Thyroid gland (tissue), 4 donors: ENCODE measurements around the gene MON2. TPM values are rescaled to one million over a fixed set of nuclear protein-coding genes. Genes with fewer than 3 reads are reported as not detected.

Experiments used
- DNase-seq, 2 donors: peaks; one replicate each; pipeline ENCODE4 v3.0.0-alpha.2; 2019
- H3K27ac ChIP-seq, 3 donors: fragments of 200-600 bp; sonication (generic); 1 replicate in 2 of 3; 2 replicates in 1 of 3; pipeline ENCODE4 v1.5.1; 2016 to 2019; ENCODE audit warnings: mild to moderate bottlenecking in 1 of 3, moderate library complexity in 1 of 3
- H3K27me3 ChIP-seq: fragments of 200-600 bp; sonication (generic); one replicate; pipeline ENCODE4 v1.5.1; 2019
- H3K36me3 ChIP-seq, 2 donors: fragments of 200-600 bp; sonication (generic); one replicate each; pipeline ENCODE4 v1.5.1; 2016 to 2019
- H3K4me1 ChIP-seq, 2 donors: fragments of 200-600 bp; sonication (generic); one replicate each; pipeline ENCODE4 v1.5.1; 2017 to 2019
- H3K4me3 ChIP-seq, 3 donors: fragments of 200-600 bp; sonication (generic); replicated peaks in 1 of 3; 1 replicate in 2 of 3; 2 replicates in 1 of 3; pipeline ENCODE4 v1.5.1; 2016; ENCODE audit warnings: mild to moderate bottlenecking in 1 of 3
- H3K9me3 ChIP-seq: fragments of 200-600 bp; sonication (generic); one replicate; pipeline ENCODE4 v1.5.1; 2017
- CTCF ChIP-seq, 6 experiments: fragments of 200-600 bp in 3 of 6; fragments of 450-650 bp in 3 of 6; sonication (generic) in 3 of 6; IDR thresholded peaks; one replicate each; pipeline ENCODE4 v1.5.1; 2016 to 2019; ENCODE audit warnings: antibody characterized with exemption in 6 of 6, mild to moderate bottlenecking in 2 of 6, inconsistent platforms in 1 of 6, moderate library complexity in 1 of 6
- POLR2A ChIP-seq, 2 donors: fragments of 450-650 bp; IDR thresholded peaks; one replicate each; pipeline ENCODE4 v1.6.1; 2017; ENCODE audit warnings: antibody characterized with exemption in 2 of 2, mild to moderate bottlenecking in 2 of 2, moderate library complexity in 1 of 2
- WGBS, 2 donors: methylation state at CpG; one replicate each; pipeline ENCODE4 v1.1.5; 2017; 5-methylcytosine and 5-hydroxymethylcytosine counted together
- intact Hi-C: fragments of 100-400 bp; cut with DNase I; formaldehyde crosslinking; loops from one replicate; pipeline ENCODE4 v1.15.1; 2023
- total RNA-seq, 4 donors: library from RNA; depleted of rRNA; stranded (reverse); fragments of >200 nt; gene quantifications; one replicate each; pipeline ENCODE4 v1.2.3, GENCODE V29; 2016

MON2 gene
- total RNA-seq, 4 donors from 2014 or later: 109 to 189 (median 126) TPM

DNA sequence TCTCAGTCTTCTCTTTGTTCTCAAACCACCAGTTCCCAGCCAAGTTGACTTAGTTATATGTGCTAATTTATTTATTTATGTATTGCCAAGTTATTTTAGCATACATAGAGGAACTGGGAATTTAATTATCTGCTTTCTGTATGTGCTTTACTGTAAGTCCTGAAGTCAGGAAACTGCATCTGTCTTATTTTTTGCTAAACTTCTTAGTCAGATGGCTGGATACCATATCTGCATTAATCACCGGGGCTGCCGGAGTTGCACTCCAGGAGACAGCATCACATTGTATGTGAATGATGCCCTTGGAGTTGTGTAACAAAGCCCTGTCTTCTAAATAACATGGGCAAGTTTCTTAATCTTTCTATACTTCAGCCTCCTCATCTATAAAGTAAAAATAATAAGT, 96.2 kb downstream of the MON2 start:
- peaks cover 0 to 12% of the 10 kb centered on the region in 2 donors for H3K36me3 ChIP-seq

DNA sequence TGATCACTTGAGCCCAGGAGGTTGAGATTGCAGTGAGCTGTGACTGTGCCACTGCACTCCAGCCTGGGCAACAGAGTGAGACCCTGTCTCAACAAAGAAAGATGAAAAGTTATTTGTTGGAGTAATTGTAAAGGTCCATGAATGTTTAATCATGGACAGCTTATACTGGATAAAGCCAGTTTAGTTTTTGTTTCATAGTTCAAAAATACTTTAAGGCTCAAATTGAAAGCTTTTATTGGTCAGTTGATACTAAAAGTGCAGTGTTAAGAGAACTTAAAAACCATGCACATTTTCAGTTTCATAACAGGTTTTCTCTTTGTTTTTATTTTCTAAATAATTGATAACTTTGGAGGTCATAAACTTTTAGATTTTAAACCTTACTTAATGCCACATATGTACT, 108.4 kb downstream of the MON2 start:
- DNase-seq: no peak
- no peaks in the 10 kb centered on the region for H3K27me3 ChIP-seq
- peaks cover 2 to 4% of the 10 kb centered on the region in 2 donors for H3K36me3 ChIP-seq
- H3K4me3 ChIP-seq: no peak overlapping the region
- no peaks in the 10 kb centered on the region for H3K4me1 ChIP-seq
- no peaks in the 10 kb centered on the region for H3K9me3 ChIP-seq
- TF ChIP-seq CTCF (IDR thresholded peaks at IDR 0.05): no peak
- no peak for TF ChIP-seq POLR2A (IDR thresholded peaks at IDR 0.05)
- no peak overlapping the region for H3K27ac ChIP-seq
- intact Hi-C loops: no loop called here

More for the DNA sequence above, 96.2 kb downstream of the MON2 start:
- TF ChIP-seq CTCF (IDR thresholded peaks at IDR 0.05) (no peak), POLR2A (IDR thresholded peaks at IDR 0.05) (no peak)
- Histone ChIP-seq H3K27me3 (no peaks in the 10 kb centered on the region), H3K9me3 (no peaks in the 10 kb centered on the region), H3K4me3 (no peak overlapping the region), H3K27ac (no peak overlapping the region), H3K4me1 (no peaks in the 10 kb centered on the region)
- 91 to 100% methylated on average over 2 of the region's 2 CpGs for WGBS, 2 donors
- intact Hi-C loops: no loop called here
- no peak for DNase-seq

DNA sequence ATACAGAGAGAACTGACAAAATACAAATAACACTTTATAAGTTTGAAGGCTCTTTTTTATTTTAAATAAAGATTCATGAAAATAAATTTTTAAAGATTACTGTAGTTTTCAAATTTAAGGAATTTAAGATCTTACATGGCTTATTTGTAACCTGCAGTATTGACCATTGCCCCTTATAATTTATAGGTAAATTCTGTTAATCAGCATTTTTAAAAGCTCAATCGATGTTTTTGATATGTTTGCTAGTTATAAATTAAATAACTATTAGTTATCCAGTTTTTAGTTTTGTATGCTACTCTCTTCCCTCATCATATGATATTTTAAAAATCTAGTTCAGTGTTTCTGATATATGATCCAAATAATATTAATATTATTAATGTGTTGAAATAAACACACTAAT, 109.9 kb downstream of the MON2 start:
- intact Hi-C loops: no loop called here
- WGBS, 2 donors: 94 to 96% methylated on average over 1 of the region's 1 CpG
- no peak for TF ChIP-seq CTCF (IDR thresholded peaks at IDR 0.05)
- no peak for TF ChIP-seq POLR2A (IDR thresholded peaks at IDR 0.05)

GRCh38 chr12:62578726-62579125, 112.1 kb downstream of the MON2 start:
- Histone ChIP-seq H3K9me3 (no peaks in the 10 kb centered on the region), H3K4me1 (peaks cover 6% of the 10 kb centered on the region in 2 donors), H3K27ac (no peak overlapping the region), H3K27me3 (no peaks in the 10 kb centered on the region), H3K36me3 (no peaks in the 10 kb centered on the region), H3K4me3 (no peak overlapping the region)
- DNase-seq: no peak
- intact Hi-C loops: no loop called here
- TF ChIP-seq POLR2A (IDR thresholded peaks at IDR 0.05): no peak
- 94 to 98% methylated on average over 2 of the region's 2 CpGs for WGBS, 2 donors

More for the DNA sequence above, 109.9 kb downstream of the MON2 start:
- Histone ChIP-seq H3K27me3 (no peaks in the 10 kb centered on the region), H3K36me3 (no peaks in the 10 kb centered on the region), H3K4me1 (peaks cover 4 to 5% of the 10 kb centered on the region in 2 donors), H3K9me3 (no peaks in the 10 kb centered on the region), H3K4me3 (no peak overlapping the region), H3K27ac (no peak overlapping the region)
- DNase-seq: no peak

- Histone ChIP-seq H3K9me3 (no peaks in the 10 kb centered on the region), H3K27ac (peak overlapping the region; percentile 34 to 77 (median 48)), H3K27me3 (no peaks in the 10 kb centered on the region), H3K36me3 (no peaks in the 10 kb centered on the region), H3K4me3 (no peak overlapping the region), H3K4me1 (peaks cover 6% of the 10 kb centered on the region in 2 donors)
- peak; percentile 29 to 90 (median 70) for TF ChIP-seq CTCF (IDR thresholded peaks at IDR 0.05)
- no peak for TF ChIP-seq POLR2A (IDR thresholded peaks at IDR 0.05)
- WGBS, 2 donors: 48 to 55% methylated on average over 12 of the region's 12 CpGs
- intact Hi-C loops: loop anchor here (5.0 to 10.0 kb wide), 2 partner anchors 147 to 211 kb away; no protein-coding TSS in a partner anchor
- DNase-seq: peak; percentile 61 to 75
Observed at GRCh38 chr12:62581288-62582064, 114.8 kb downstream of the MON2 start.
